SK-N-SH treated with all-trans-retinoic acid at 6 μM for 48 hours (cell line): ENCODE measurements around the gene PPP6R2.

Experiments used
- ATAC-seq: fragments of 200-7000 bp; cut with Tn5 transposase; 3 replicates; pipeline ENCODE4 v1.9.1; 2020; ENCODE audit warnings: mild to moderate bottlenecking, moderate library complexity
- ARNTL ChIP-seq: fragments of 450-650 bp; formaldehyde crosslinking; IDR thresholded peaks from 2 replicates; pipeline ENCODE4 v1.5.0; 2020; ENCODE audit warnings: low read depth, mild to moderate bottlenecking, moderate library complexity, borderline replicate concordance
- BACH2 ChIP-seq: fragments of 250-450 bp; sonication (Bioruptor Pico); IDR thresholded peaks from 2 replicates; pipeline ENCODE4 v1.9.0; 2021; ENCODE audit warnings: mild to moderate bottlenecking, borderline replicate concordance
- CSDC2 ChIP-seq: fragments of 250-450 bp; sonication (Bioruptor Pico); IDR thresholded peaks from 2 replicates; pipeline ENCODE4 v1.5.0; 2020; ENCODE audit warnings: mild to moderate bottlenecking, moderate library complexity
- CSRNP3 ChIP-seq: fragments of 250-450 bp; sonication (Bioruptor Pico); IDR thresholded peaks from 2 replicates; pipeline ENCODE4 v1.5.1; 2021; ENCODE audit warnings: mild to moderate bottlenecking, moderate library complexity
- GLIS3 ChIP-seq: fragments of 250-450 bp; sonication (Bioruptor Pico); IDR thresholded peaks from 2 replicates; pipeline ENCODE4 v1.5.0; 2020; ENCODE audit warnings: mild to moderate bottlenecking, moderate library complexity
- ISL1 ChIP-seq: fragments of 250-450 bp; sonication (Bioruptor Pico); IDR thresholded peaks from 2 replicates; pipeline ENCODE4 v2.1.2; 2022; ENCODE audit warnings: mild to moderate bottlenecking, moderate library complexity
- POU6F1 ChIP-seq: fragments of 250-450 bp; sonication (Bioruptor Pico); IDR thresholded peaks from 2 replicates; pipeline ENCODE4 v1.8.0; 2021; ENCODE audit warnings: low read depth, mild to moderate bottlenecking, moderate library complexity, borderline replicate concordance
- PPARA ChIP-seq: fragments of 250-450 bp; sonication (Bioruptor Pico); IDR thresholded peaks from 2 replicates; pipeline ENCODE4 v1.5.0; 2020; ENCODE audit warnings: mild to moderate bottlenecking, borderline replicate concordance
- RARB ChIP-seq: fragments of 250-450 bp; sonication (Bioruptor Pico); IDR thresholded peaks from 2 replicates; pipeline ENCODE4 v1.8.0; 2021; ENCODE audit warnings: mild to moderate bottlenecking, moderate library complexity
- SNAI2 ChIP-seq: fragments of 250-450 bp; sonication (Bioruptor Pico); IDR thresholded peaks from 2 replicates; pipeline ENCODE4 v1.5.0; 2020; ENCODE audit warnings: mild to moderate bottlenecking, moderate library complexity
- TCF4 ChIP-seq: fragments of 250-450 bp; sonication (Bioruptor Pico); IDR thresholded peaks from 2 replicates; pipeline ENCODE4 v1.8.0; 2021; ENCODE audit warnings: mild to moderate bottlenecking, moderate library complexity, borderline replicate concordance
- ZC3H10 ChIP-seq: fragments of 250-450 bp; sonication (Bioruptor Pico); IDR thresholded peaks from 2 replicates; pipeline ENCODE4 v1.5.1; 2021; ENCODE audit warnings: mild to moderate bottlenecking, moderate library complexity
- ZFP3 ChIP-seq: fragments of 250-450 bp; sonication (Bioruptor Pico); IDR thresholded peaks from 2 replicates; pipeline ENCODE4 v1.5.0; 2020; ENCODE audit warnings: mild to moderate bottlenecking, moderate library complexity
- ZFP30 ChIP-seq: fragments of 450-650 bp; formaldehyde crosslinking; IDR thresholded peaks from 2 replicates; pipeline ENCODE4 v1.5.0; 2022; ENCODE audit warnings: mild to moderate bottlenecking, moderate library complexity
- ZNF565 ChIP-seq: fragments of 450-650 bp; formaldehyde crosslinking; conservative IDR thresholded peaks from 2 replicates; pipeline ENCODE4 v1.5.0; 2020; ENCODE audit warnings: low read depth, mild to moderate bottlenecking, moderate library complexity
- ZNF70 ChIP-seq: fragments of 450-650 bp; formaldehyde crosslinking; IDR thresholded peaks from 2 replicates; pipeline ENCODE4 v1.5.0; 2020; ENCODE audit warnings: mild to moderate bottlenecking, moderate library complexity
- TF ChIP-seq, protein P1 (sequence below): fragments of 250-450 bp; sonication (Bioruptor Pico); IDR thresholded peaks from 2 replicates; pipeline ENCODE4 v1.5.1; 2020; ENCODE audit warnings: low read depth, mild to moderate bottlenecking, moderate library complexity
- TF ChIP-seq, protein P2 (sequence below): fragments of 250-450 bp; sonication (Bioruptor Pico); IDR thresholded peaks from 2 replicates; pipeline ENCODE4 v1.8.0; 2020; ENCODE audit warnings: mild to moderate bottlenecking, moderate library complexity, borderline replicate concordance
- TF ChIP-seq, protein P3 (sequence below): fragments of 250-450 bp; sonication (Bioruptor Pico); IDR thresholded peaks from 2 replicates; pipeline ENCODE4 v1.5.0; 2020; ENCODE audit warnings: mild to moderate bottlenecking, moderate library complexity

The PPP6R2 gene

GRCh38 chr22:50443801-50444625, 100.9 kb downstream of the PPP6R2 start:
- no peak for TF ChIP-seq ARNTL (CRISPR knock-in tag)
- TF ChIP-seq, protein P1, sequence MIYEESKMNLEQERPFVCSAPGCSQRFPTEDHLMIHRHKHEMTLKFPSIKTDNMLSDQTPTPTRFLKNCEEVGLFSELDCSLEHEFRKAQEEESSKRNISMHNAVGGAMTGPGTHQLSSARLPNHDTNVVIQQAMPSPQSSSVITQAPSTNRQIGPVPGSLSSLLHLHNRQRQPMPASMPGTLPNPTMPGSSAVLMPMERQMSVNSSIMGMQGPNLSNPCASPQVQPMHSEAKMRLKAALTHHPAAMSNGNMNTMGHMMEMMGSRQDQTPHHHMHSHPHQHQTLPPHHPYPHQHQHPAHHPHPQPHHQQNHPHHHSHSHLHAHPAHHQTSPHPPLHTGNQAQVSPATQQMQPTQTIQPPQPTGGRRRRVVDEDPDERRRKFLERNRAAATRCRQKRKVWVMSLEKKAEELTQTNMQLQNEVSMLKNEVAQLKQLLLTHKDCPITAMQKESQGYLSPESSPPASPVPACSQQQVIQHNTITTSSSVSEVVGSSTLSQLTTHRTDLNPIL: no peak
- no peak for TF ChIP-seq GLIS3
- TF ChIP-seq ZC3H10 (CRISPR knock-in tag): no peak
- TF ChIP-seq RARB (CRISPR knock-in tag): no peak
- no peak for TF ChIP-seq SNAI2
- TF ChIP-seq ZFP3 (CRISPR knock-in tag): no peak
- no peak for TF ChIP-seq PPARA (CRISPR knock-in tag)
- TF ChIP-seq, protein P2, sequence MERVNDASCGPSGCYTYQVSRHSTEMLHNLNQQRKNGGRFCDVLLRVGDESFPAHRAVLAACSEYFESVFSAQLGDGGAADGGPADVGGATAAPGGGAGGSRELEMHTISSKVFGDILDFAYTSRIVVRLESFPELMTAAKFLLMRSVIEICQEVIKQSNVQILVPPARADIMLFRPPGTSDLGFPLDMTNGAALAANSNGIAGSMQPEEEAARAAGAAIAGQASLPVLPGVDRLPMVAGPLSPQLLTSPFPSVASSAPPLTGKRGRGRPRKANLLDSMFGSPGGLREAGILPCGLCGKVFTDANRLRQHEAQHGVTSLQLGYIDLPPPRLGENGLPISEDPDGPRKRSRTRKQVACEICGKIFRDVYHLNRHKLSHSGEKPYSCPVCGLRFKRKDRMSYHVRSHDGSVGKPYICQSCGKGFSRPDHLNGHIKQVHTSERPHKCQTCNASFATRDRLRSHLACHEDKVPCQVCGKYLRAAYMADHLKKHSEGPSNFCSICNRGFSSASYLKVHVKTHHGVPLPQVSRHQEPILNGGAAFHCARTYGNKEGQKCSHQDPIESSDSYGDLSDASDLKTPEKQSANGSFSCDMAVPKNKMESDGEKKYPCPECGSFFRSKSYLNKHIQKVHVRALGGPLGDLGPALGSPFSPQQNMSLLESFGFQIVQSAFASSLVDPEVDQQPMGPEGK (CRISPR knock-in tag): no peak
- no peak for TF ChIP-seq ISL1
- TF ChIP-seq CSDC2 (CRISPR knock-in tag): no peak
- no peak for TF ChIP-seq ZNF70 (CRISPR knock-in tag)
- no peak for TF ChIP-seq TCF4 (CRISPR knock-in tag)
- no peak for TF ChIP-seq BACH2
- TF ChIP-seq, all 23 proteins: peak for 0
- ATAC-seq: peak; percentile 3

- peak; percentile 33 for ATAC-seq
- TF ChIP-seq CSDC2 (CRISPR knock-in tag): no peak
- TF ChIP-seq GLIS3: no peak
- no peak for TF ChIP-seq CSRNP3 (CRISPR knock-in tag)
- no peak for TF ChIP-seq ZFP30 (CRISPR knock-in tag)
- no peak for TF ChIP-seq ZNF565 (CRISPR knock-in tag)
- TF ChIP-seq, protein P2 (CRISPR knock-in tag): no peak
- TF ChIP-seq RARB (CRISPR knock-in tag): no peak
- no peak for TF ChIP-seq SNAI2
- TF ChIP-seq POU6F1: no peak
- TF ChIP-seq ZFP3 (CRISPR knock-in tag): no peak
- no peak for TF ChIP-seq TCF4 (CRISPR knock-in tag)
- no peak for TF ChIP-seq ZNF70 (CRISPR knock-in tag)
- no peak for TF ChIP-seq ZC3H10 (CRISPR knock-in tag)
- TF ChIP-seq, protein P3, sequence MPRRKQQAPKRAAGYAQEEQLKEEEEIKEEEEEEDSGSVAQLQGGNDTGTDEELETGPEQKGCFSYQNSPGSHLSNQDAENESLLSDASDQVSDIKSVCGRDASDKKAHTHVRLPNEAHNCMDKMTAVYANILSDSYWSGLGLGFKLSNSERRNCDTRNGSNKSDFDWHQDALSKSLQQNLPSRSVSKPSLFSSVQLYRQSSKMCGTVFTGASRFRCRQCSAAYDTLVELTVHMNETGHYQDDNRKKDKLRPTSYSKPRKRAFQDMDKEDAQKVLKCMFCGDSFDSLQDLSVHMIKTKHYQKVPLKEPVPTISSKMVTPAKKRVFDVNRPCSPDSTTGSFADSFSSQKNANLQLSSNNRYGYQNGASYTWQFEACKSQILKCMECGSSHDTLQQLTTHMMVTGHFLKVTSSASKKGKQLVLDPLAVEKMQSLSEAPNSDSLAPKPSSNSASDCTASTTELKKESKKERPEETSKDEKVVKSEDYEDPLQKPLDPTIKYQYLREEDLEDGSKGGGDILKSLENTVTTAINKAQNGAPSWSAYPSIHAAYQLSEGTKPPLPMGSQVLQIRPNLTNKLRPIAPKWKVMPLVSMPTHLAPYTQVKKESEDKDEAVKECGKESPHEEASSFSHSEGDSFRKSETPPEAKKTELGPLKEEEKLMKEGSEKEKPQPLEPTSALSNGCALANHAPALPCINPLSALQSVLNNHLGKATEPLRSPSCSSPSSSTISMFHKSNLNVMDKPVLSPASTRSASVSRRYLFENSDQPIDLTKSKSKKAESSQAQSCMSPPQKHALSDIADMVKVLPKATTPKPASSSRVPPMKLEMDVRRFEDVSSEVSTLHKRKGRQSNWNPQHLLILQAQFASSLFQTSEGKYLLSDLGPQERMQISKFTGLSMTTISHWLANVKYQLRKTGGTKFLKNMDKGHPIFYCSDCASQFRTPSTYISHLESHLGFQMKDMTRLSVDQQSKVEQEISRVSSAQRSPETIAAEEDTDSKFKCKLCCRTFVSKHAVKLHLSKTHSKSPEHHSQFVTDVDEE (CRISPR knock-in tag): no peak
- TF ChIP-seq BACH2: no peak
Observed at GRCh38 chr22:50444663-50445062, 101.5 kb downstream of the PPP6R2 start.
